PFSK-1 (cell line): Measurements from ENCODE around the gene ANKRD33B.

Source experiments
- FOXP2 ChIP-seq: optimal IDR thresholded peaks from 2 replicates; pipeline ENCODE3; 2011; ENCODE audit warnings: borderline replicate concordance, control low read depth, inconsistent platforms; ENCODE audit not compliant: insufficient read depth; ENCODE audit errors: extremely low read length, extremely low read depth
- POLR2AphosphoS5 ChIP-seq: IDR thresholded peaks from 2 replicates; pipeline ENCODE4 v1.6.1; 2012; ENCODE audit warnings: low read depth, mild to moderate bottlenecking, control low read depth, low read length, moderate library complexity
- SIN3A ChIP-seq: IDR thresholded peaks from 2 replicates; pipeline ENCODE4 v1.6.1; 2012; ENCODE audit warnings: mild to moderate bottlenecking, low read length, moderate library complexity, borderline replicate concordance; ENCODE audit not compliant: insufficient read depth
- TAF1 ChIP-seq: IDR thresholded peaks from 2 replicates; pipeline ENCODE4 v1.6.1; 2012; ENCODE audit warnings: low read length, control low read depth, borderline replicate concordance; ENCODE audit not compliant: insufficient read depth
- TF ChIP-seq, protein P1 (sequence below), 2 experiments: IDR thresholded peaks; 2 replicates each; pipeline versions ENCODE4 v1.6.1 to v1.8.0; 2011 to 2012; ENCODE audit warnings: low read depth in 2 of 2, low read length in 2 of 2, control low read depth in 1 of 2, inconsistent platforms in 1 of 2, mild to moderate bottlenecking in 1 of 2, moderate library complexity in 1 of 2; ENCODE audit not compliant: insufficient read depth in 1 of 2

ANKRD33B gene

DNA sequence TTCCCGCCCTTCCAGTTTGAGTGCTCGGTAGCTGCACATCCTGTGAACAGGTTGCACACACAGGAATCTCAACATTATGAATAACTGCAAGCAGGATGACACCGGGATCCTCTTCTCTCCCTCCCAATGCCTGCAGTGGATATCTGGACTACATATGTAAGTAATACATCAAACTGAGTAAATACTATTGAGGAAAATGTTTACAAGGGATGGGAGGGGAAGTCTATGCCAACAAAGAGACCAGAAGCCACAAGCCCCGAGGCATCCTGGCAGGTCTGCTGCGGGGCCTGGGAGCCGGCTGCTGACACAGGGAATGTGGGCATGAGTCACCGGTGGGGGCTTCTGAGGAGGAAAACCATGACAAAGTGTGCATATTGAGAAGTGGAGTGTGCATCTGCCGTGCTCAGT lies 8.6 kb upstream of the ANKRD33B start:
- TF ChIP-seq TAF1 (no peak), FOXP2 (peak; percentile 92)

DNA sequence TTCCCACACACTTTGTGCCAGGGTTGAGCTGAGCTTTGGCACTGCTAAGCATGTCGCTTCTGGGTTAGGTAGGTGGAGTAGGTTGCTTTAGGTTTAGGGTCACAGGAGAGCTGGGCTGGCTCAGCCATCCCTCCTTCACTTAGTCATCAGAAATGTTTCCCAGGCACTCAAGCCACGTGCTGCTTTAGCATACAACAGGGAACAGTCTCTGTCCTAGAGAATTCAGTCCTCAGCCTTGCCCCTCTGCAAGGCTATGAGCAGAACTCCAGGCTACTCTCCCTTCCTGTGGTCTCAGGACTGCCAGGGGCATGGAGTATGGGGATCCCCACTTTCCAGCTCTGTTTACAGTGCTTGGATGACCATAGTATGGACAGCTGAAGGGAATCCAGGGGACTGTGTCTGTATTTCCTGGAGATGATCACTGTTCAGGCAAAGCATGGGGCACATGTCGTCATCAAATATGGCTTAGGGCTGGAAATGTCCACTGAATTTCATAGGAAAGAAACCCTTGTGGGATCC lies 7.5 kb upstream of the ANKRD33B start:
- no peak for TF ChIP-seq FOXP2
- TF ChIP-seq POLR2AphosphoS5: no peak
- TF ChIP-seq, protein P1, sequence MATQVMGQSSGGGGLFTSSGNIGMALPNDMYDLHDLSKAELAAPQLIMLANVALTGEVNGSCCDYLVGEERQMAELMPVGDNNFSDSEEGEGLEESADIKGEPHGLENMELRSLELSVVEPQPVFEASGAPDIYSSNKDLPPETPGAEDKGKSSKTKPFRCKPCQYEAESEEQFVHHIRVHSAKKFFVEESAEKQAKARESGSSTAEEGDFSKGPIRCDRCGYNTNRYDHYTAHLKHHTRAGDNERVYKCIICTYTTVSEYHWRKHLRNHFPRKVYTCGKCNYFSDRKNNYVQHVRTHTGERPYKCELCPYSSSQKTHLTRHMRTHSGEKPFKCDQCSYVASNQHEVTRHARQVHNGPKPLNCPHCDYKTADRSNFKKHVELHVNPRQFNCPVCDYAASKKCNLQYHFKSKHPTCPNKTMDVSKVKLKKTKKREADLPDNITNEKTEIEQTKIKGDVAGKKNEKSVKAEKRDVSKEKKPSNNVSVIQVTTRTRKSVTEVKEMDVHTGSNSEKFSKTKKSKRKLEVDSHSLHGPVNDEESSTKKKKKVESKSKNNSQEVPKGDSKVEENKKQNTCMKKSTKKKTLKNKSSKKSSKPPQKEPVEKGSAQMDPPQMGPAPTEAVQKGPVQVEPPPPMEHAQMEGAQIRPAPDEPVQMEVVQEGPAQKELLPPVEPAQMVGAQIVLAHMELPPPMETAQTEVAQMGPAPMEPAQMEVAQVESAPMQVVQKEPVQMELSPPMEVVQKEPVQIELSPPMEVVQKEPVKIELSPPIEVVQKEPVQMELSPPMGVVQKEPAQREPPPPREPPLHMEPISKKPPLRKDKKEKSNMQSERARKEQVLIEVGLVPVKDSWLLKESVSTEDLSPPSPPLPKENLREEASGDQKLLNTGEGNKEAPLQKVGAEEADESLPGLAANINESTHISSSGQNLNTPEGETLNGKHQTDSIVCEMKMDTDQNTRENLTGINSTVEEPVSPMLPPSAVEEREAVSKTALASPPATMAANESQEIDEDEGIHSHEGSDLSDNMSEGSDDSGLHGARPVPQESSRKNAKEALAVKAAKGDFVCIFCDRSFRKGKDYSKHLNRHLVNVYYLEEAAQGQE (IDR thresholded peaks at IDR 0.05; ENCODE audit: insufficient read depth in 1 of 2, low read depth in 2 of 2, low read length in 2 of 2): no peak
- no peak for TF ChIP-seq TAF1

DNA sequence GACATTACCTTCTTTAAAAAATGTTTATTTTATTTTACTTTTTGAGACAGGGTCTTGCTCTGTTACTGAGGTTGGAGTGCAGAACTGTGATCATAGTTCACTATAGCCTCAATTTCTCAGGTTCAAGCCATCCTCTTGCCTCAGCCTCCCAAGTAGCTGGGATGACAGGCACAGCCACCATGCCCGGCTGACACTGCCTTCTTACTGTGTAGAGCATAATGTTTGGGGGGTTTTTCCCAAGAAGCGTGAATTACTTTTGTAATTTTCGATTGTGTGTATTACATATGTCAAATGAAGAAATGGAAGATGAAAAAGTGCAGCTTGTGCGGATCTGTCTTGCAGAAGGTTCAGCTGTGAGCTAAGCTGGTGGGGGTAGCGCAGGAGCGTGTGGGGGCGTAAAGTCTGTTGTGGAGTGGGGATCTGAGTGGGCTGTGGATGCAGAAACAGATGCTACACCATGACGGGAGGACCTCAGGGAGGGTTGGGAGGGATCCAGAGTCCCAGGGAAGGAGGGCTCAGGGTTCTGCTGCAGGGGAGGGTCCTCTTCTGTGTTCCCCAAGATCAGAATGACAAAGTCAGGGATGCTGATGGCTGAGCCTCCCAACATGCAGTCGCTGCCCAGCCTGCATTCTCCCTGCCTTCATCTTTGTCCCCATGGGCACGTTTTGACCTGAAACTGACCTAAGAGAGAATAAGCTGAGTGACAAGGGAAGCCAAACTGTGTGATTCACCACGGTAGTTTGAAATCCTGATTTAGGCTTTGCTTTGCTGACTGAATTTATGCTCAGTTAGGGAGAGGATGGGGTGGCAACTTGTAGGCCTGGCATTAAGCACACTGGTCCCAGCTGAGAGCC lies 6.8 kb upstream of the ANKRD33B start:
- no peak for TF ChIP-seq POLR2AphosphoS5
- TF ChIP-seq, protein P1 (IDR thresholded peaks at IDR 0.05; ENCODE audit: insufficient read depth in 1 of 2, low read depth in 2 of 2, low read length in 2 of 2): no peak
- no peak for TF ChIP-seq TAF1
- TF ChIP-seq FOXP2: no peak

DNA sequence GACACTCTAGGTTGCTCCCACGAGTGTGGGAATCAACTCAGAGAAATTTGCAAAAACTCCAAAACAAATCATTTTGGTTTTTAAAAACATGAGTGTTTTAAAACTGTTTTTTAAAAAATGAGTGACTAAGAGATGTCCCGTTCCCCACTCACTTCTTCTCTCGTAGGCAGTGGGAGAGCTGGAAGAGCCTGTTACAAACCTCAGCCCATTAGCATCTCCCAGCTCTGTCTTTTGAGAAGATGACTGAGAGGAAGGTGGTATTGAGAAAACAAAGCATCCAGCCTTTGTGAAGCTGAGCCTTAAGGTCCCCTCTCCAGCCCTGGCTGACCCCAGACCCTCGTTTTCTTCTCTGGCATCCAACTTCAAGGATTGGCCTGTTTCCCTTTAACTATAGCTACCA lies 4.7 kb upstream of the ANKRD33B start:
- TF ChIP-seq, protein P1 (IDR thresholded peaks at IDR 0.05; ENCODE audit: insufficient read depth in 1 of 2, low read depth in 2 of 2, low read length in 2 of 2): no peak
- no peak for TF ChIP-seq TAF1
- no peak for TF ChIP-seq FOXP2
- TF ChIP-seq POLR2AphosphoS5: no peak
- TF ChIP-seq SIN3A: no peak

DNA sequence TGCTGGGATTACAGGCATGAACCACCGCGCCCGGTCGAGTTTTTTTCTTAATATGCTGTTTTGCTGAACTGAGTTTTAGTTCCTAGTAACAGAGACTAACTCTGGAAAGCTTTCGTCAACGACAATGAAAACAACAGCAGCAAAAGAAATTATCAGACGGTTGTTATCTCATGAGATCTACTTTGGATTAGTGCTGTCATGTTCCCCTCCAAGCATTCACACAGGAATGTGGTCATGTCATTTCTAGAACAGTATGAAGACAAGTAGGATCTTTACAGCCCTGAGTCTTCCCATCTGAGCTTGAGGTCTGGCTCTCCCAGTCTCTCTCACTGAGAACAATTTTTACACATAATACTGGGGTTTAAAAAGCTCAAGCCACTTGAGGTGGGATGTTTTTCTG lies 4.0 kb upstream of the ANKRD33B start:
- TF ChIP-seq, protein P1 (IDR thresholded peaks at IDR 0.05; ENCODE audit: insufficient read depth in 1 of 2, low read depth in 2 of 2, low read length in 2 of 2): no peak
- TF ChIP-seq POLR2AphosphoS5: no peak
- no peak for TF ChIP-seq TAF1
- TF ChIP-seq FOXP2: no peak
- TF ChIP-seq SIN3A: no peak
